Measurements from ENCODE around the gene LDLRAP1.

DNA sequence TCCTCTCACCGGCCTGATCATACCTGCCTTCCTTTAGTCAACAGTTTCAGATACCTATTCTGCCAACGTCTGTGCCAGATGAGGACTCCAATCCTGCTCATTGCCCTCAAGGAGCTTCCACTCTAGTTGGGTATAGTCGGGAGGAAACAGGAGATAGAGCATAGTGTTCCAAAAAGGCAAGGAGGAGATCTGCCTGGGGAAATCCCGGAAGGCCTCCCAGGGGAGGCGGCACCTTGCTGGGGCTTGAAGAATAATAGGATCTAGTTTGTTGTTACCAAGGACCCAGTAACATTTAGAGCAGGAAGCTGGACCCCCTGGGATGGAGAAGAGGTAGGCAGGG lies 12.3 kb downstream of the LDLRAP1 start:
- TF ChIP-seq POLR2AphosphoS5 (IDR thresholded peaks at IDR 0.05; ENCODE audit: insufficient read depth, low read depth, low read length) (no peak), POLR2A (IDR thresholded peaks at IDR 0.05; ENCODE audit: low read depth, low read length) (no peak), MYC (IDR thresholded peaks at IDR 0.05; ENCODE audit: low read depth, low read length) (no peak), CTCF (IDR thresholded peaks at IDR 0.05; ENCODE audit: extremely low read depth in 1 of 2, insufficient read depth in 1 of 2, low read depth in 1 of 2, low read length in 2 of 2) (no peak), EZH2 (IDR thresholded peaks at IDR 0.05; ENCODE audit: borderline replicate concordance, low read depth, low read length, severe bottlenecking) (no peak), FOS (IDR thresholded peaks at IDR 0.05; ENCODE audit: borderline replicate concordance, insufficient read depth, low read length) (no peak), JUN (IDR thresholded peaks at IDR 0.05; ENCODE audit: borderline replicate concordance, insufficient read depth, insufficient read length, low read depth) (no peak), GATA2 (IDR thresholded peaks at IDR 0.05; ENCODE audit: insufficient read depth, insufficient read length, low read depth, low read length) (no peak)
- TF ChIP-seq, protein P1, sequence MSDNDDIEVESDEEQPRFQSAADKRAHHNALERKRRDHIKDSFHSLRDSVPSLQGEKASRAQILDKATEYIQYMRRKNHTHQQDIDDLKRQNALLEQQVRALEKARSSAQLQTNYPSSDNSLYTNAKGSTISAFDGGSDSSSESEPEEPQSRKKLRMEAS (IDR thresholded peaks at IDR 0.05; ENCODE audit: insufficient read depth, insufficient read length) = no peak

Data from endothelial cell of umbilical vein (primary cell).